Neural cell (in vitro differentiated cells): ENCODE data around the gene P2RY6. TPM values are rescaled to one million over a fixed set of nuclear protein-coding genes. Genes with fewer than 3 reads are reported as not detected.
"Not testable (repeated sequence)": the region's sequence is repeated elsewhere in the genome, so short reads cannot be mapped to it uniquely, and the experiment has no call there.

Experiments
- H2AFZ ChIP-seq: fragments of 200-600, 300-800 bp; sonication (generic), shearing (Covaris generic); 2 replicates; pipeline ENCODE4 v1.6.0; 2014; ENCODE audit warnings: low read depth, mild to moderate bottlenecking, antibody characterized with exemption, low read length, moderate library complexity
- H3F3A ChIP-seq: fragments of 200-600 bp; shearing (Covaris generic); 2 replicates; pipeline ENCODE4 v1.6.1; 2016; ENCODE audit warnings: mild to moderate bottlenecking, moderate library complexity, mixed read lengths, antibody characterized with exemption, low read length; ENCODE audit not compliant: insufficient read depth, poor library complexity, severe bottlenecking
- H3K27ac ChIP-seq: fragments of 200-600, 300-800 bp; sonication (generic), shearing (Covaris generic); 2 replicates; pipeline ENCODE4 v1.5.1; 2014; ENCODE audit warnings: mild to moderate bottlenecking, low read length, moderate library complexity
- H3K27me3 ChIP-seq: fragments of 300-800, 200-600 bp; sonication (generic), shearing (Covaris generic); 2 replicates; pipeline ENCODE4 v1.6.0; 2014; ENCODE audit warnings: mild to moderate bottlenecking, low read depth, low read length, moderate library complexity; ENCODE audit not compliant: insufficient read depth
- H3K36me3 ChIP-seq: fragments of 300-800, 200-600 bp; sonication (generic), shearing (Covaris generic); 2 replicates; pipeline ENCODE4 v1.5.1; 2014; ENCODE audit warnings: mild to moderate bottlenecking, antibody characterized with exemption, low read length, moderate library complexity; ENCODE audit not compliant: insufficient read depth
- H3K4me2 ChIP-seq: fragments of 300-800, 200-600 bp; sonication (generic), shearing (Covaris generic); 2 replicates; pipeline ENCODE4 v1.6.0; 2014; ENCODE audit warnings: mild to moderate bottlenecking, low read length
- H3K4me3 ChIP-seq: fragments of 300-800, 200-600 bp; sonication (generic), shearing (Covaris generic); 2 replicates; pipeline ENCODE4 v1.5.1; 2014; ENCODE audit warnings: mild to moderate bottlenecking, low read length, moderate library complexity
- H3K79me2 ChIP-seq: fragments of 200-600 bp; shearing (Covaris generic); replicated peaks from 2 replicates; pipeline ENCODE4 v1.6.0; 2014; ENCODE audit warnings: mild to moderate bottlenecking, low read length, moderate library complexity; ENCODE audit not compliant: insufficient read depth
- H3K9ac ChIP-seq: fragments of 300-800, 200-600 bp; sonication (generic), shearing (Covaris generic); 2 replicates; pipeline ENCODE4 v1.6.1; 2016; ENCODE audit warnings: mild to moderate bottlenecking, low read length, mixed read lengths
- H3K9me2 ChIP-seq: fragments of 200-600 bp; shearing (Covaris generic); 2 replicates; pipeline ENCODE4 v1.6.1; 2016; ENCODE audit warnings: mild to moderate bottlenecking, low read length, mixed read lengths; ENCODE audit not compliant: insufficient read depth
- H3K9me3 ChIP-seq: fragments of 200-600, 300-800 bp; sonication (generic), shearing (Covaris generic); 2 replicates; pipeline ENCODE4 v1.6.1; 2016; ENCODE audit warnings: mild to moderate bottlenecking, mixed run types, low read length, moderate library complexity, mixed read lengths
- H4K20me1 ChIP-seq: fragments of 200-600 bp; shearing (Covaris generic); 2 replicates; pipeline ENCODE4 v1.6.1; 2016; ENCODE audit warnings: mild to moderate bottlenecking, mixed run types; ENCODE audit not compliant: insufficient read depth
- CTCF ChIP-seq: fragments of 450-650 bp; IDR thresholded peaks from 2 replicates; pipeline ENCODE4 v1.5.1; 2014; ENCODE audit warnings: antibody characterized with exemption, mild to moderate bottlenecking, moderate library complexity; ENCODE audit not compliant: poor library complexity, severe bottlenecking
- EP300 ChIP-seq: fragments of 450-650 bp; conservative IDR thresholded peaks from 2 replicates; pipeline ENCODE4 v1.6.1; 2014; ENCODE audit warnings: antibody characterized with exemption, mild to moderate bottlenecking, moderate library complexity; ENCODE audit not compliant: poor library complexity, severe bottlenecking
- EZH2 ChIP-seq: fragments of 200-600, 300-800 bp; shearing (Covaris generic), sonication (generic); IDR thresholded peaks from 2 replicates; pipeline ENCODE4 v1.6.1; 2014; ENCODE audit warnings: antibody characterized with exemption, low read length, borderline replicate concordance, mild to moderate bottlenecking; ENCODE audit not compliant: insufficient read depth, poor library complexity, severe bottlenecking
- MXI1 ChIP-seq: fragments of 450-650 bp; conservative IDR thresholded peaks from 2 replicates; pipeline ENCODE4 v1.6.1; 2014; ENCODE audit warnings: antibody characterized with exemption, mild to moderate bottlenecking; ENCODE audit not compliant: poor library complexity, severe bottlenecking
- POLR2AphosphoS5 ChIP-seq: IDR thresholded peaks from 2 replicates; pipeline ENCODE4 v1.6.1; 2012
- RAD21 ChIP-seq: fragments of 450-650 bp; conservative IDR thresholded peaks from 2 replicates; pipeline ENCODE4 v1.6.1; 2014; ENCODE audit warnings: antibody characterized with exemption, mild to moderate bottlenecking, moderate library complexity
- SMC3 ChIP-seq: fragments of 450-650 bp; conservative IDR thresholded peaks from 2 replicates; pipeline ENCODE4 v1.6.1; 2014; ENCODE audit warnings: antibody characterized with exemption, mild to moderate bottlenecking, moderate library complexity; ENCODE audit not compliant: poor library complexity
- TAF1 ChIP-seq: IDR thresholded peaks from 2 replicates; pipeline ENCODE4 v1.6.1; 2012; ENCODE audit warnings: low read depth
- polyA plus RNA-seq: library from polyadenylated mRNA; depleted of rRNA; stranded (reverse); fragments of >200 nt; gene quantifications from 2 replicates; pipeline ENCODE4 v1.2.3, GENCODE V29; 2014
- TF ChIP-seq, protein P1 (sequence below): IDR thresholded peaks from 2 replicates; pipeline ENCODE4 v1.6.1; 2012; ENCODE audit warnings: borderline replicate concordance

Gene P2RY6
- polyA plus RNA-seq, 1 donor from 2014 or later = not detected

GRCh38 chr11:73229896-73230875 lies 42.0 kb upstream of the P2RY6 start:
- no peak overlapping the region for H3K4me2 ChIP-seq
- no peaks in the 10 kb centered on the region for H4K20me1 ChIP-seq
- TF ChIP-seq SMC3 = no peak
- TF ChIP-seq POLR2AphosphoS5 = no peak
- no peak for TF ChIP-seq RAD21
- TF ChIP-seq EZH2 = no peak
- TF ChIP-seq CTCF = no peak
- H3F3A ChIP-seq = no peaks in the 10 kb centered on the region
- no peaks in the 10 kb centered on the region for H3K79me2 ChIP-seq
- H2AFZ ChIP-seq = no peak overlapping the region
- no peak overlapping the region for H3K27ac ChIP-seq
- H3K27me3 ChIP-seq = no peaks in the 10 kb centered on the region
- no peaks in the 10 kb centered on the region for H3K36me3 ChIP-seq
- no peak overlapping the region for H3K9ac ChIP-seq
- no peak overlapping the region for H3K4me3 ChIP-seq
- H3K9me2 ChIP-seq = no peaks in the 10 kb centered on the region
- H3K9me3 ChIP-seq = no peaks in the 10 kb centered on the region

- H3K27ac ChIP-seq = no peak overlapping the region
- H3K9ac ChIP-seq = no peak overlapping the region
- H3K79me2 ChIP-seq = no peaks in the 10 kb centered on the region
- TF ChIP-seq MXI1 (no peak), EZH2 (no peak), CTCF (no peak), POLR2AphosphoS5 (no peak), RAD21 (no peak), TAF1 (no peak), EP300 (no peak), SMC3 (no peak)
- TF ChIP-seq, protein P1, sequence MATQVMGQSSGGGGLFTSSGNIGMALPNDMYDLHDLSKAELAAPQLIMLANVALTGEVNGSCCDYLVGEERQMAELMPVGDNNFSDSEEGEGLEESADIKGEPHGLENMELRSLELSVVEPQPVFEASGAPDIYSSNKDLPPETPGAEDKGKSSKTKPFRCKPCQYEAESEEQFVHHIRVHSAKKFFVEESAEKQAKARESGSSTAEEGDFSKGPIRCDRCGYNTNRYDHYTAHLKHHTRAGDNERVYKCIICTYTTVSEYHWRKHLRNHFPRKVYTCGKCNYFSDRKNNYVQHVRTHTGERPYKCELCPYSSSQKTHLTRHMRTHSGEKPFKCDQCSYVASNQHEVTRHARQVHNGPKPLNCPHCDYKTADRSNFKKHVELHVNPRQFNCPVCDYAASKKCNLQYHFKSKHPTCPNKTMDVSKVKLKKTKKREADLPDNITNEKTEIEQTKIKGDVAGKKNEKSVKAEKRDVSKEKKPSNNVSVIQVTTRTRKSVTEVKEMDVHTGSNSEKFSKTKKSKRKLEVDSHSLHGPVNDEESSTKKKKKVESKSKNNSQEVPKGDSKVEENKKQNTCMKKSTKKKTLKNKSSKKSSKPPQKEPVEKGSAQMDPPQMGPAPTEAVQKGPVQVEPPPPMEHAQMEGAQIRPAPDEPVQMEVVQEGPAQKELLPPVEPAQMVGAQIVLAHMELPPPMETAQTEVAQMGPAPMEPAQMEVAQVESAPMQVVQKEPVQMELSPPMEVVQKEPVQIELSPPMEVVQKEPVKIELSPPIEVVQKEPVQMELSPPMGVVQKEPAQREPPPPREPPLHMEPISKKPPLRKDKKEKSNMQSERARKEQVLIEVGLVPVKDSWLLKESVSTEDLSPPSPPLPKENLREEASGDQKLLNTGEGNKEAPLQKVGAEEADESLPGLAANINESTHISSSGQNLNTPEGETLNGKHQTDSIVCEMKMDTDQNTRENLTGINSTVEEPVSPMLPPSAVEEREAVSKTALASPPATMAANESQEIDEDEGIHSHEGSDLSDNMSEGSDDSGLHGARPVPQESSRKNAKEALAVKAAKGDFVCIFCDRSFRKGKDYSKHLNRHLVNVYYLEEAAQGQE = no peak
- no peaks in the 10 kb centered on the region for H4K20me1 ChIP-seq
- H3K36me3 ChIP-seq = no peaks in the 10 kb centered on the region
- no peaks in the 10 kb centered on the region for H3K9me2 ChIP-seq
- no peaks in the 10 kb centered on the region for H3K9me3 ChIP-seq
- H3K4me2 ChIP-seq = no peak overlapping the region
- no peak overlapping the region for H2AFZ ChIP-seq
- H3F3A ChIP-seq = no peaks in the 10 kb centered on the region
- H3K4me3 ChIP-seq = no peak overlapping the region
- no peaks in the 10 kb centered on the region for H3K27me3 ChIP-seq
These were observed 41.2 kb upstream of the P2RY6 start for GRCh38 chr11:73230931-73231330.

DNA sequence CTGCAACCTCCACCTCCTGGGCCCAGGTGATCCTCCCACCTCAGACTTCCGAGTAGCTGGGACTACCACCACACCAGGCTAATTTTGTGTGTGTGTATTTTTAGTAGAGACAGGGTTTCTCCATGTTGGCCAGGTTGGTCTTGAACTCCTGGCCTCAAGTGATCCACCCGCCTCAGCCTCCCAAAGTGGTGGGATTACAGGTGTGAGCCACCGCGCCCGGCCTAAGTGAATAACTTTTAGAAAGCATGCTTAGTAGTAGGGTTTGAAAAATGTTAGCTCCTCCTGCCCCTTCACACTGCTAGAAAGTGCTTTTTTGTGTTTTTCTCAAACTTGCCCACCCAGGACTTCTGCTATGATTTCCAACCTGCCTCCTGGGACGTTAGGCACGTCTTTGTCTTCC lies 39.7 kb upstream of the P2RY6 start:
- not testable (repeated sequence) for H3F3A ChIP-seq, H3K79me2 ChIP-seq, H4K20me1 ChIP-seq, H3K9me2 ChIP-seq, H3K9me3 ChIP-seq, H3K4me3 ChIP-seq, H3K9ac ChIP-seq, H3K27me3 ChIP-seq, H2AFZ ChIP-seq, H3K4me2 ChIP-seq, H3K36me3 ChIP-seq, H3K27ac ChIP-seq
